ENCODE data around the gene UVRAG. TPM values are rescaled to one million over a fixed set of nuclear protein-coding genes. Genes with fewer than 3 reads are reported as not detected.

UVRAG gene
- total and polyA plus RNA-seq, 10 donors = 13.8 to 80.8 (median 42.9) TPM

- TF ChIP-seq POLR2A (IDR thresholded peaks at IDR 0.05) = no peak
- TF ChIP-seq POLR2AphosphoS5 (IDR thresholded peaks at IDR 0.05) = no peak
- no peak for TF ChIP-seq CTCF (IDR thresholded peaks at IDR 0.05 in 8 of 11, conservative IDR thresholded peaks at IDR 0.05 in 3 of 11)
- peaks cover 0 to 29% (median 6%) of the 10 kb centered on the region in 6 donors for H3K4me1 ChIP-seq
- no peak overlapping the region for H3K4me3 ChIP-seq
- no peak for DNase-seq
- H3K36me3 ChIP-seq = peaks cover 0 to 54% (median 6%) of the 10 kb centered on the region in 6 donors
- H3K27ac ChIP-seq = peak overlapping the region in 3 of 8 donors; percentile 3 to 56 (median 39)
- 78 to 91% (median 85%) methylated on average over 6 of the region's 6 CpGs for WGBS, 5 donors
- intact Hi-C loops (cut with DNase I; ENCODE audit: low total_unique reads) = no loop called here
- no peaks in the 10 kb centered on the region for H3K27me3 ChIP-seq (replicated peaks in 1 of 7)
- no peaks in the 10 kb centered on the region for H3K9me3 ChIP-seq
Observed at GRCh38 chr11:76131671-76132631, 316.9 kb downstream of the UVRAG start.

DNA sequence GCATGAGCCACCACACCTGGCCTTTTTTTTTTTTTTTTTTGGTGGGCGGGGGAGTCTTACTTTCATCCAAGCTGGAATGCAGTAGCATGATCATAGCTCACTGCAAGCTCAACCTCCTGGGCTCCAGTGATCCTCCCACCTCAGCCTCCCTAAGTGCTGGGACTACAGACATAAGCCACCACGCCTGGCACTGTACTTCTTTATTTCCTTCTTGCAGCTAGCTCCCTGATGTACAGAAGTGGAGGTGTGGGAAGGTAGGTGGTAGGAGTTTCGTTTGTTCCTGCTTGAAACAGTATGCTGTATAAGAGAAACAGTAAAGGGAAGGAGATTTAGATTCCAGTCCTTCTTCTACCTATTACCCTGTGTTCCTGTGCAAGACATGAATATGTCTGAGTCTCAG is 319.2 kb downstream of the UVRAG start:
- Histone ChIP-seq H3K27ac (no peak overlapping the region), H3K4me1 (peaks cover 0 to 32% (median 8%) of the 10 kb centered on the region in 6 donors)
- DNase-seq = no peak

GRCh38 chr11:76135491-76135890 is 320.5 kb downstream of the UVRAG start:
- Histone ChIP-seq H3K9me3 (no peaks in the 10 kb centered on the region), H3K4me3 (no peak overlapping the region), H3K27ac (no peak overlapping the region), H3K27me3 (replicated peaks in 1 of 7) (no peaks in the 10 kb centered on the region), H3K36me3 (peaks cover 0 to 61% (median 8%) of the 10 kb centered on the region in 6 donors), H3K4me1 (peaks cover 0 to 33% (median 9%) of the 10 kb centered on the region in 6 donors)
- WGBS, 5 donors = 78 to 94% (median 87%) methylated on average over 5 of the region's 5 CpGs
- DNase-seq = no peak
- intact Hi-C loops (cut with DNase I; ENCODE audit: low total_unique reads) = no loop called here
- TF ChIP-seq POLR2AphosphoS5 (IDR thresholded peaks at IDR 0.05) = no peak
- TF ChIP-seq CTCF (IDR thresholded peaks at IDR 0.05 in 8 of 11, conservative IDR thresholded peaks at IDR 0.05 in 3 of 11) = no peak
- TF ChIP-seq POLR2A (IDR thresholded peaks at IDR 0.05) = no peak

More for the DNA sequence above, 319.2 kb downstream of the UVRAG start:
- WGBS, 5 donors = 86 to 100% (median 94%) methylated on average over 3 of the region's 3 CpGs
- Histone ChIP-seq H3K9me3 (no peaks in the 10 kb centered on the region), H3K4me3 (no peak overlapping the region), H3K27me3 (replicated peaks in 1 of 7) (no peaks in the 10 kb centered on the region), H3K36me3 (peaks cover 0 to 64% (median 6%) of the 10 kb centered on the region in 6 donors)
- TF ChIP-seq CTCF (IDR thresholded peaks at IDR 0.05 in 8 of 11, conservative IDR thresholded peaks at IDR 0.05 in 3 of 11) (no peak), POLR2A (IDR thresholded peaks at IDR 0.05) (no peak), POLR2AphosphoS5 (IDR thresholded peaks at IDR 0.05) (no peak)
- intact Hi-C loops (cut with DNase I; ENCODE audit: low total_unique reads) = no loop called here

- intact Hi-C loops (cut with DNase I; ENCODE audit: low total_unique reads) = no loop called here
- H3K36me3 ChIP-seq = peaks cover 0 to 86% (median 29%) of the 10 kb centered on the region in 6 donors
- no peaks in the 10 kb centered on the region for H3K9me3 ChIP-seq
- H3K4me3 ChIP-seq = no peak overlapping the region
- H3K27ac ChIP-seq = no peak overlapping the region
- TF ChIP-seq POLR2AphosphoS5 (IDR thresholded peaks at IDR 0.05) = no peak
- TF ChIP-seq CTCF (IDR thresholded peaks at IDR 0.05 in 8 of 11, conservative IDR thresholded peaks at IDR 0.05 in 3 of 11) = no peak
- TF ChIP-seq POLR2A (IDR thresholded peaks at IDR 0.05) = no peak
- H3K27me3 ChIP-seq (replicated peaks in 1 of 7) = no peaks in the 10 kb centered on the region
- H3K4me1 ChIP-seq = peaks cover 0 to 8% (median 3%) of the 10 kb centered on the region in 6 donors
- DNase-seq = no peak
- WGBS, 5 donors = 70 to 88% (median 77%) methylated on average over 2 of the region's 2 CpGs
Observed at GRCh38 chr11:76139314-76139713, 324.3 kb downstream of the UVRAG start.

Measured in spleen (tissue), 11 donors.